Esophagus muscularis mucosa (tissue), 4 donors: ENCODE results near the gene PHLPP1.

ENCODE experiments used
- EP300 ChIP-seq: sonication (generic); formaldehyde crosslinking; IDR thresholded peaks from one replicate; pipeline ENCODE4 v1.6.1; 2017; ENCODE audit warnings: antibody characterized with exemption
- POLR2A ChIP-seq: fragments of 450-650 bp; IDR thresholded peaks from one replicate; pipeline ENCODE4 v1.6.1; 2017; ENCODE audit warnings: antibody characterized with exemption, moderate library complexity, mild to moderate bottlenecking, low read depth
- POLR2AphosphoS5 ChIP-seq, 2 donors: sonication (generic); formaldehyde crosslinking; IDR thresholded peaks; one replicate each; pipeline ENCODE4 v1.6.1; 2017; ENCODE audit warnings: antibody characterized with exemption in 2 of 2
- TF ChIP-seq, protein P1 (sequence below), 3 experiments: fragments of 200-600 bp in 2 of 3; fragments of 450-650 bp in 1 of 3; sonication (generic) in 2 of 3; IDR thresholded peaks; one replicate each; pipeline ENCODE4 v1.5.1; 2017 to 2019; ENCODE audit warnings: antibody characterized with exemption in 3 of 3, mild to moderate bottlenecking in 2 of 3, moderate library complexity in 1 of 3

DNA sequence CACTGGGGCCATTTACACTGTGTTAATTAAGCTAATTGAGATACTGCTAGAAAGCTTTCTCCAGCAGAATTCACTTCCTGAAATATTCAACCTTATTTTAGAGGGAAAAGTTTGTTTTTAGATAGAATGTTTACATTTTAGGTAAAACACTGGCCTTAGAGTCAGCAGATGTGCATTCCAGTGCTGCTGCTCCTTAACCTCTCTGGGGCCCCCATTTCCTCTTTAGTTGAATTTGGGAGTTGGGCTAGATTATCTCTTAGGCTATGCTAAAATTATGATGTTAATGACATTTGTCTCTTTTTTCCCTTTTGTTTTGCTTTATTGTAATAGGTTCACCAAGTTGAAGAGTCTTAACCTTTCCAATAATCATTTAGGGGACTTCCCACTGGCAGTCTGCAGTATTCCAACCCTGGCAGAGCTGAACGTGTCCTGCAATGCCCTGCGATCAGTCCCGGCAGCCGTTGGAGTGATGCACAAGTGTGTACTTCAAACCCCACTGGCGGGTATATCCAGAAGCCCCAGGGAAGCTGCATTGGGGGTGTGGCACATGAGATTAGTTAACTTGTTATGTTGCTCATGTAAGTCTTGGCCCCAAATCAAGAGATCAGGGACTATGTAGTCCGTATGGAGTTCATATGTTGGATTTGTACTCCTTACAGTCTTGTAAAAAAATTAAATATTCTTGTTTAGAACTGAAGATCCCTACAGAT is 179.5 kb downstream of the PHLPP1 start:
- TF ChIP-seq, protein P1, sequence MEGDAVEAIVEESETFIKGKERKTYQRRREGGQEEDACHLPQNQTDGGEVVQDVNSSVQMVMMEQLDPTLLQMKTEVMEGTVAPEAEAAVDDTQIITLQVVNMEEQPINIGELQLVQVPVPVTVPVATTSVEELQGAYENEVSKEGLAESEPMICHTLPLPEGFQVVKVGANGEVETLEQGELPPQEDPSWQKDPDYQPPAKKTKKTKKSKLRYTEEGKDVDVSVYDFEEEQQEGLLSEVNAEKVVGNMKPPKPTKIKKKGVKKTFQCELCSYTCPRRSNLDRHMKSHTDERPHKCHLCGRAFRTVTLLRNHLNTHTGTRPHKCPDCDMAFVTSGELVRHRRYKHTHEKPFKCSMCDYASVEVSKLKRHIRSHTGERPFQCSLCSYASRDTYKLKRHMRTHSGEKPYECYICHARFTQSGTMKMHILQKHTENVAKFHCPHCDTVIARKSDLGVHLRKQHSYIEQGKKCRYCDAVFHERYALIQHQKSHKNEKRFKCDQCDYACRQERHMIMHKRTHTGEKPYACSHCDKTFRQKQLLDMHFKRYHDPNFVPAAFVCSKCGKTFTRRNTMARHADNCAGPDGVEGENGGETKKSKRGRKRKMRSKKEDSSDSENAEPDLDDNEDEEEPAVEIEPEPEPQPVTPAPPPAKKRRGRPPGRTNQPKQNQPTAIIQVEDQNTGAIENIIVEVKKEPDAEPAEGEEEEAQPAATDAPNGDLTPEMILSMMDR (IDR thresholded peaks at IDR 0.05): no peak
- no peak for TF ChIP-seq POLR2A
- TF ChIP-seq EP300: no peak
- no peak for TF ChIP-seq POLR2AphosphoS5 (IDR thresholded peaks at IDR 0.05)
